GM19099 (cell line): ENCODE results near the gene JTB.

Source experiments
- POLR2A ChIP-seq: IDR thresholded peaks from 3 replicates; pipeline ENCODE4 v1.6.1; 2011; ENCODE audit warnings: low read depth; ENCODE audit not compliant: insufficient read length; ENCODE audit errors: extremely low read depth

Gene JTB

GRCh38 chr1:153932156-153933131 lies 45.0 kb downstream of the JTB start:
- TF ChIP-seq POLR2A = no peak

- no peak for TF ChIP-seq POLR2A
These were observed 47.2 kb downstream of the JTB start for GRCh38 chr1:153929981-153930948.

GRCh38 chr1:153929426-153929825 lies 48.0 kb downstream of the JTB start:
- TF ChIP-seq POLR2A = no peak

- no peak for TF ChIP-seq POLR2A
These were observed 48.6 kb downstream of the JTB start for GRCh38 chr1:153928791-153929341.

- TF ChIP-seq POLR2A = no peak
These were observed 49.2 kb downstream of the JTB start for GRCh38 chr1:153928245-153928644.

- TF ChIP-seq POLR2A = no peak
These were observed 51.1 kb downstream of the JTB start for GRCh38 chr1:153926405-153926804.
